HCT116 (cell line): ENCODE measurements around the gene SNX1. TPM values are rescaled to one million over a fixed set of nuclear protein-coding genes. Genes with fewer than 3 reads are reported as not detected.

Source experiments
- ATAC-seq: fragments of 200-7000 bp; cut with Tn5 transposase; 2 replicates; pipeline ENCODE4 v1.9.1; 2020; ENCODE audit warnings: mild to moderate bottlenecking, moderate library complexity
- BruUV-seq: library from RNA; stranded (reverse); fragments of 400-500 nt; replicated peaks from 2 replicates; lab custom pipeline; 2021; lab: Mats Ljungman, UMichigan
- CTCF ChIA-PET: fragments of 300-600 bp; sonication (Branson Sonifier 250); formaldehyde crosslinking; loops from one replicate; lab custom pipeline; 2021; ENCODE audit warnings: antibody characterized with exemption; lab: Charles Lee
- POLR2A ChIA-PET: fragments of 300-600, 350-600 bp; sonication (Branson Sonifier 250); formaldehyde crosslinking; loops from one replicate; lab custom pipeline; 2021; ENCODE audit warnings: antibody characterized with exemption; lab: Charles Lee
- RAD21 ChIA-PET, 2 experiments: fragments of 300-600 bp; sonication (Branson Sonifier 250); formaldehyde crosslinking; loops; one replicate each; lab custom pipeline; 2023; ENCODE audit warnings: low total read pairs in 2 of 2; ENCODE audit not compliant: uncharacterized antibody in 2 of 2, unreplicated experiment in 2 of 2, low non-redundant PET in 1 of 2; lab: Charles Lee
- DNase-seq: peaks from one replicate; pipeline ENCODE4 v3.0.0-alpha.2; 2010; ENCODE audit warnings: low read depth, low spot score
- H2AFZ ChIP-seq: fragments of 200-600 bp; shearing (Covaris generic), sonication (generic); 2 replicates; pipeline ENCODE4 v1.6.1; 2017; ENCODE audit warnings: low read depth, mixed run types, mixed read lengths, antibody characterized with exemption, low read length; ENCODE audit not compliant: poor library complexity, severe bottlenecking
- H3K27ac ChIP-seq: 2 replicates; pipeline ENCODE4 v1.5.1; 2012; ENCODE audit warnings: low read depth, low read length
- H3K27me3 ChIP-seq: fragments of 200-600 bp; sonication (generic); 2 replicates; pipeline ENCODE4 v1.6.1; 2016; ENCODE audit warnings: mixed run types, low read length, mixed read lengths; ENCODE audit not compliant: insufficient read depth
- H3K36me3 ChIP-seq, 2 experiments: fragments of 200-500 bp in 1 of 2; fragments of 200-600 bp in 1 of 2; sonication (Bioruptor generic) in 1 of 2; sonication (generic) in 1 of 2; 2 replicates each; pipeline versions ENCODE4 v1.5.1 to v1.6.1; 2014 to 2016; ENCODE audit warnings: low read length in 2 of 2, inconsistent platforms in 1 of 2, mixed read lengths in 1 of 2, mixed run types in 1 of 2; ENCODE audit not compliant: insufficient read depth in 2 of 2, control insufficient read depth in 1 of 2
- H3K4me1 ChIP-seq, 2 experiments: fragments of 200-600 bp in 1 of 2; sonication (generic) in 1 of 2; 2 replicates each; pipeline versions ENCODE4 v1.5.1 to v1.6.1; 2012 to 2017; ENCODE audit warnings: low read length in 2 of 2, inconsistent platforms in 1 of 2, mild to moderate bottlenecking in 1 of 2, mixed read lengths in 1 of 2, mixed run types in 1 of 2, moderate library complexity in 1 of 2; ENCODE audit not compliant: insufficient read depth in 2 of 2, control insufficient read depth in 1 of 2
- H3K4me2 ChIP-seq: fragments of 200-600 bp; sonication (generic); 2 replicates; pipeline ENCODE4 v1.6.1; 2017; ENCODE audit warnings: mixed run types, low read length, mixed read lengths
- H3K4me3 ChIP-seq, 2 experiments: fragments of 200-600 bp in 1 of 2; sonication (generic) in 1 of 2; replicated peaks in 1 of 2; 2 replicates each; pipeline ENCODE4 v1.5.1; 2011 to 2016; ENCODE audit warnings: low read length in 2 of 2, control low read depth in 1 of 2, low read depth in 1 of 2, mild to moderate bottlenecking in 1 of 2, mixed read lengths in 1 of 2, mixed run types in 1 of 2
- H3K79me2 ChIP-seq: fragments of 200-600 bp; sonication (generic); 2 replicates; pipeline ENCODE4 v1.6.1; 2017; ENCODE audit warnings: mild to moderate bottlenecking, mixed run types, low read length, moderate library complexity, mixed read lengths; ENCODE audit not compliant: insufficient read depth
- H3K9ac ChIP-seq: fragments of 200-600 bp; sonication (generic); 2 replicates; pipeline ENCODE4 v1.6.1; 2016; ENCODE audit warnings: low read length, mixed read lengths
- H3K9me2 ChIP-seq: fragments of 200-600 bp; sonication (generic), shearing (Covaris generic); 2 replicates; pipeline ENCODE4 v1.6.1; 2017; ENCODE audit warnings: mixed run types, mild to moderate bottlenecking, moderate library complexity; ENCODE audit not compliant: insufficient read depth
- H3K9me3 ChIP-seq, 2 experiments: fragments of 200-500 bp in 1 of 2; fragments of 200-600 bp in 1 of 2; sonication (Bioruptor generic) in 1 of 2; sonication (generic) in 1 of 2; 2 replicates each; pipeline ENCODE4 v1.6.1; 2014 to 2017; ENCODE audit warnings: low read length in 2 of 2, mixed read lengths in 2 of 2, inconsistent platforms in 1 of 2, low read depth in 1 of 2, mild to moderate bottlenecking in 1 of 2, mixed run types in 1 of 2, moderate library complexity in 1 of 2; ENCODE audit not compliant: control insufficient read depth in 1 of 2, insufficient read depth in 1 of 2
- H4K20me1 ChIP-seq: fragments of 200-600 bp; sonication (generic), shearing (Covaris generic); 2 replicates; pipeline ENCODE4 v1.6.1; 2017; ENCODE audit warnings: mixed run types, mild to moderate bottlenecking, moderate library complexity; ENCODE audit not compliant: insufficient read depth
- ATF3 ChIP-seq: IDR thresholded peaks from 2 replicates; pipeline ENCODE4 v1.6.1; 2012
- CBX3 ChIP-seq: IDR thresholded peaks from 2 replicates; pipeline ENCODE4 v1.6.1; 2012; ENCODE audit warnings: low read depth
- CTCF ChIP-seq, 3 experiments: fragments of 200-600 bp in 1 of 3; sonication (generic) in 1 of 3; IDR thresholded peaks in 2 of 3; conservative IDR thresholded peaks in 1 of 3; 2 replicates each; pipeline ENCODE4 v1.5.1; 2012 to 2017; ENCODE audit warnings: low read depth in 2 of 3, low read length in 2 of 3, antibody characterized with exemption in 1 of 3, borderline replicate concordance in 1 of 3, control low read depth in 1 of 3, mild to moderate bottlenecking in 1 of 3, mixed read lengths in 1 of 3, mixed run types in 1 of 3, moderate library complexity in 1 of 3; ENCODE audit not compliant: insufficient read depth in 1 of 3
- EZH2phosphoT487 ChIP-seq: fragments of 200-600 bp; IDR thresholded peaks from 2 replicates; pipeline ENCODE4 v1.6.1; 2018; ENCODE audit warnings: antibody characterized with exemption, borderline replicate concordance
- FOSL1 ChIP-seq: IDR thresholded peaks from 2 replicates; pipeline ENCODE4 v1.6.1; 2012; ENCODE audit warnings: low read depth
- JUND ChIP-seq: IDR thresholded peaks from 2 replicates; pipeline ENCODE4 v1.6.1; 2012
- POLR2AphosphoS5 ChIP-seq: IDR thresholded peaks from 2 replicates; pipeline ENCODE4 v1.6.1; 2011; ENCODE audit warnings: mild to moderate bottlenecking, low read depth, low read length, moderate library complexity
- SIN3A ChIP-seq: IDR thresholded peaks from 2 replicates; pipeline ENCODE4 v1.6.1; 2012; ENCODE audit warnings: low read depth
- SRF ChIP-seq: IDR thresholded peaks from 2 replicates; pipeline ENCODE4 v1.6.1; 2012; ENCODE audit warnings: low read depth
- TCF7L2 ChIP-seq: IDR thresholded peaks from 2 replicates; pipeline ENCODE4 v1.7.0; 2011; ENCODE audit warnings: borderline replicate concordance, inconsistent platforms; ENCODE audit not compliant: insufficient read depth, insufficient read length; ENCODE audit errors: extremely low read depth
- ZBTB33 ChIP-seq: IDR thresholded peaks from 2 replicates; pipeline ENCODE4 v1.6.1; 2011; ENCODE audit warnings: mild to moderate bottlenecking, low read length, moderate library complexity; ENCODE audit not compliant: insufficient replicate concordance; ENCODE audit errors: extremely low read depth
- ZNF274 ChIP-seq: fragments of 200-500 bp; sonication (Bioruptor generic); IDR thresholded peaks from 2 replicates; pipeline ENCODE4 v1.6.1; 2014; ENCODE audit warnings: mild to moderate bottlenecking, low read depth, low read length, inconsistent platforms
- intact Hi-C: fragments of 100-400 bp; cut with micrococcal nuclease; formaldehyde crosslinking; loops from 2 replicates; pipeline ENCODE4 v1.10.0; 2022
- total RNA-seq: library from RNA; stranded (reverse); gene quantifications from one replicate; pipeline ENCODE4 v1.2.1, GENCODE V29; 2021; ENCODE audit not compliant: unreplicated experiment
- TF ChIP-seq, protein P1 (sequence below): IDR thresholded peaks from 2 replicates; pipeline ENCODE4 v1.6.1; 2012

Gene SNX1
- total RNA-seq, 1 experiment from 2014 or later: 91.9 TPM

DNA sequence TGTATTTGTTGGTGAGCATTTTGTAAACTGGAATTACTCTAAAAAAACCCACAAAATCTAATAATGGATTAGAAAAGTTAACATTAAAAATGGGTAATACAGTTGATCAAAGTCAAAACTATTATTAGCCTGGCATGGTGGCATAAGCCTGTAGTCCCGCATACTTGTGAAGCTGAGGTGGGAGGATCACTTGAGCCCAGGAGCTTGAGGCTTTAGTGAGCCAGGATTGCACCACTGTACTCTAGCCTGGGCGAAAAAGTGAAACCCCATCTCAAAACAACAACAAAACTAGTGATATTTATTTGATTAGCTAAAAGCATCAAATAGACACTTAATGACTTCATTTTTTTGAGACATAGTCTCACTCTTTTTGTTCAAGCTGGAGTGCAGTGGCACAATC lies 3.6 kb downstream of the SNX1 start (continued):
- no peak for TF ChIP-seq ATF3
- TF ChIP-seq, protein P1, sequence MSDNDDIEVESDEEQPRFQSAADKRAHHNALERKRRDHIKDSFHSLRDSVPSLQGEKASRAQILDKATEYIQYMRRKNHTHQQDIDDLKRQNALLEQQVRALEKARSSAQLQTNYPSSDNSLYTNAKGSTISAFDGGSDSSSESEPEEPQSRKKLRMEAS: no peak
- TF ChIP-seq CTCF (IDR thresholded peaks at IDR 0.05 in 2 of 3, conservative IDR thresholded peaks at IDR 0.05 in 1 of 3; ENCODE audit: borderline replicate concordance in 1 of 3, insufficient read depth in 1 of 3, low read depth in 2 of 3, low read length in 2 of 3): no peak
- no peak for TF ChIP-seq TCF7L2

- TF ChIP-seq, protein P1: no peak
- TF ChIP-seq TCF7L2: no peak
- TF ChIP-seq SIN3A: no peak
- no peak for TF ChIP-seq JUND
- TF ChIP-seq CBX3: no peak
- TF ChIP-seq EZH2phosphoT487: no peak
- TF ChIP-seq ZNF274: no peak
- no peak for TF ChIP-seq SRF
- TF ChIP-seq ZBTB33: no peak
- TF ChIP-seq POLR2AphosphoS5: no peak
- TF ChIP-seq FOSL1: no peak
- ChIA-PET POLR2A (no interaction called here), CTCF (no interaction called here), RAD21 (interaction anchor here in 1 of 2 experiments (0.7 kb wide), 1 partner anchor 175 kb away, joined by 3 read pairs; no protein-coding TSS in a partner anchor)
- no TSS peak for BruUV-seq
- H3K79me2 ChIP-seq: peaks cover 97% of the 10 kb centered on the region
- H4K20me1 ChIP-seq: peaks cover 8% of the 10 kb centered on the region; the same call in 1 of the 2 replicates
- no peak overlapping the region for H3K9ac ChIP-seq
- H3K4me1 ChIP-seq: peaks cover 8 to 10% of the 10 kb centered on the region in 2 experiments; a peak in 3 of 4 replicates
- H3K4me2 ChIP-seq: no peak overlapping the region
- H3K36me3 ChIP-seq: no peaks in the 10 kb centered on the region
- intact Hi-C loops: no loop called here
- H3K27me3 ChIP-seq: no peaks in the 10 kb centered on the region
- ATAC-seq (no peak), DNase-seq (no peak)
- no peak overlapping the region for H3K27ac ChIP-seq
- H3K4me3 ChIP-seq: no peak overlapping the region
- no peak overlapping the region for H2AFZ ChIP-seq
- H3K9me2 ChIP-seq: no peaks in the 10 kb centered on the region
- H3K9me3 ChIP-seq: no peaks in the 10 kb centered on the region
Observed at GRCh38 chr15:64100958-64101357, 5.2 kb downstream of the SNX1 start.
